ENCODE data around the gene WWP2.

- TF ChIP-seq CTCF (tag by site-specific recombination; IDR thresholded peaks at IDR 0.05): no peak
- peak; percentile 77 for TF ChIP-seq KLF1 (tag by site-specific recombination; IDR thresholded peaks at IDR 0.05)
- no peak for TF ChIP-seq YY2 (tag by site-specific recombination; IDR thresholded peaks at IDR 0.05)
- no peak for TF ChIP-seq REST (tag by site-specific recombination; IDR thresholded peaks at IDR 0.05)
These were observed 11.3 kb downstream of the WWP2 start for GRCh38 chr16:69773260-69773947.

All from HEK293 (cell line).